ENCODE measurements around the gene ZNF853.
"Not testable (repeated sequence)": the region's sequence is repeated elsewhere in the genome, so short reads cannot be mapped to it uniquely, and the experiment has no call there.

ZNF853 gene

GRCh38 chr7:6622134-6622710 is 6.8 kb downstream of the ZNF853 start:
- Histone ChIP-seq H3K4me3 (no peak overlapping the region), H3K9ac (no peak overlapping the region), H4K20me1 (peaks cover 0 to 4% (median 0%) of the 10 kb centered on the region in 11 experiments; a peak in 1 of 22 replicates), H3K27me3 (peaks cover 6 to 22% (median 16%) of the 10 kb centered on the region in 11 experiments), H3K4me2 (peak overlapping the region in 3 of 11 experiments; percentile 17 to 51 (median 51); a peak in 1 of 22 replicates), H3K4me1 (peaks cover 24 to 43% (median 31%) of the 10 kb centered on the region in 10 experiments), H3K9me3 (replicated peaks in 1 of 11) (peaks cover 0 to 13% (median 0%) of the 10 kb centered on the region in 11 experiments; a peak in 3 of 22 replicates), H3K36me3 (no peaks in the 10 kb centered on the region; a peak in 1 of 22 replicates), H3K27ac (no peak overlapping the region)
- TF ChIP-seq Cebpa-rat (IDR thresholded peaks at IDR 0.05): no peak

- Histone ChIP-seq H3K27ac (peak overlapping the region in 1 of 11 experiments; percentile 21; a peak in 1 of 22 replicates), H3K4me2 (peak overlapping the region; percentile 21 to 71 (median 57); a peak in 20 of 22 replicates), H3K4me3 (no peak overlapping the region), H3K36me3 (no peaks in the 10 kb centered on the region; a peak in 1 of 22 replicates), H3K27me3 (peaks cover 0 to 7% (median 1%) of the 10 kb centered on the region in 11 experiments; a peak in 5 of 22 replicates), H3K9me3 (replicated peaks in 1 of 11) (peaks cover 0 to 13% (median 0%) of the 10 kb centered on the region in 11 experiments; a peak in 3 of 22 replicates), H4K20me1 (peaks cover 0 to 4% (median 0%) of the 10 kb centered on the region in 11 experiments; a peak in 1 of 22 replicates), H3K9ac (peak overlapping the region in 2 of 11 experiments; percentile 16 to 54; a peak in 2 of 22 replicates), H3K4me1 (peaks cover 24 to 40% (median 30%) of the 10 kb centered on the region in 10 experiments)
- TF ChIP-seq Cebpa-rat (IDR thresholded peaks at IDR 0.05): no peak
Measured at GRCh38 chr7:6623589-6624245, 8.3 kb downstream of the ZNF853 start.

- no peak for TF ChIP-seq Cebpa-rat (IDR thresholded peaks at IDR 0.05)
- peaks cover 0 to 4% (median 0%) of the 10 kb centered on the region in 11 experiments; a peak in 2 of 22 replicates for H3K27me3 ChIP-seq
- no peak overlapping the region for H3K4me3 ChIP-seq
- H4K20me1 ChIP-seq: peaks cover 0 to 4% (median 0%) of the 10 kb centered on the region in 11 experiments; a peak in 1 of 22 replicates
- no peak overlapping the region for H3K27ac ChIP-seq
- H3K9me3 ChIP-seq (replicated peaks in 1 of 11): peaks cover 0 to 13% (median 0%) of the 10 kb centered on the region in 11 experiments; a peak in 3 of 22 replicates
- peaks cover 24 to 40% (median 30%) of the 10 kb centered on the region in 10 experiments for H3K4me1 ChIP-seq
- H3K9ac ChIP-seq: peak overlapping the region in 2 of 11 experiments; percentile 16 to 54; a peak in 2 of 22 replicates
- no peaks in the 10 kb centered on the region; a peak in 1 of 22 replicates for H3K36me3 ChIP-seq
- peak overlapping the region; percentile 21 to 71 (median 57); a peak in 20 of 22 replicates for H3K4me2 ChIP-seq
Measured at GRCh38 chr7:6624246-6624611, 8.8 kb downstream of the ZNF853 start.

GRCh38 chr7:6628045-6628444 is 12.6 kb downstream of the ZNF853 start:
- no peaks in the 10 kb centered on the region for H3K27me3 ChIP-seq
- no peaks in the 10 kb centered on the region for H3K36me3 ChIP-seq
- no peaks in the 10 kb centered on the region for H4K20me1 ChIP-seq
- H3K4me2 ChIP-seq: no peak overlapping the region
- H3K4me3 ChIP-seq: no peak overlapping the region
- TF ChIP-seq Cebpa-rat (IDR thresholded peaks at IDR 0.05): no peak
- H3K9me3 ChIP-seq (replicated peaks in 1 of 11): no peaks in the 10 kb centered on the region
- no peak overlapping the region for H3K27ac ChIP-seq
- H3K4me1 ChIP-seq: peaks cover 8 to 26% (median 16%) of the 10 kb centered on the region in 10 experiments; a peak in 19 of 20 replicates
- H3K9ac ChIP-seq: no peak overlapping the region

GRCh38 chr7:6630007-6630849 is 14.8 kb downstream of the ZNF853 start:
- Histone ChIP-seq H3K27me3 (no peaks in the 10 kb centered on the region), H3K36me3 (no peaks in the 10 kb centered on the region), H3K9me3 (replicated peaks in 1 of 11) (peaks cover 0 to 19% (median 7%) of the 10 kb centered on the region in 11 experiments; a peak in 14 of 22 replicates), H3K9ac (no peak overlapping the region), H3K4me2 (peak overlapping the region in 4 of 11 experiments; percentile 3 to 28 (median 16); a peak in 5 of 22 replicates), H4K20me1 (no peaks in the 10 kb centered on the region), H3K4me3 (no peak overlapping the region), H3K4me1 (peaks cover 14 to 25% (median 21%) of the 10 kb centered on the region in 10 experiments; a peak in 19 of 20 replicates), H3K27ac (no peak overlapping the region)
- TF ChIP-seq Cebpa-rat (IDR thresholded peaks at IDR 0.05): no peak

GRCh38 chr7:6631605-6632004 is 16.2 kb downstream of the ZNF853 start:
- Histone ChIP-seq H3K9me3 (replicated peaks in 1 of 11) (peaks cover 0 to 32% (median 7%) of the 10 kb centered on the region in 11 experiments; a peak in 15 of 22 replicates), H3K27me3 (no peaks in the 10 kb centered on the region), H3K4me3 (no peak overlapping the region), H4K20me1 (no peaks in the 10 kb centered on the region), H3K36me3 (no peaks in the 10 kb centered on the region), H3K4me2 (no peak overlapping the region), H3K9ac (no peak overlapping the region), H3K27ac (no peak overlapping the region), H3K4me1 (peaks cover 27 to 39% (median 34%) of the 10 kb centered on the region in 10 experiments)
- no peak for TF ChIP-seq Cebpa-rat (IDR thresholded peaks at IDR 0.05)

GRCh38 chr7:6634021-6634420 is 18.6 kb downstream of the ZNF853 start:
- Histone ChIP-seq H3K4me3 (no peak overlapping the region), H3K36me3 (peaks cover 2 to 6% (median 5%) of the 10 kb centered on the region in 11 experiments; a peak in 13 of 22 replicates), H3K27ac (peak overlapping the region in 9 of 11 experiments; percentile 62 to 97 (median 91); a peak in 16 of 22 replicates), H3K9me3 (replicated peaks in 1 of 11) (peaks cover 0 to 32% (median 7%) of the 10 kb centered on the region in 11 experiments; a peak in 15 of 22 replicates), H3K4me1 (peaks cover 38 to 56% (median 50%) of the 10 kb centered on the region in 10 experiments), H4K20me1 (peaks cover 6 to 16% (median 9%) of the 10 kb centered on the region in 11 experiments; a peak in 15 of 22 replicates), H3K4me2 (peak overlapping the region; percentile 8 to 97 (median 47); a peak in 20 of 22 replicates), H3K27me3 (no peaks in the 10 kb centered on the region), H3K9ac (peak overlapping the region in 1 of 11 experiments; percentile 29; a peak in 1 of 22 replicates)
- TF ChIP-seq Cebpa-rat (IDR thresholded peaks at IDR 0.05): no peak

- Histone ChIP-seq H3K9me3 (replicated peaks in 1 of 11) (peaks cover 0 to 35% (median 7%) of the 10 kb centered on the region in 11 experiments; a peak in 16 of 22 replicates), H3K4me3 (peak overlapping the region in 6 of 10 experiments; percentile 4 to 46 (median 22); a peak in 2 of 20 replicates), H3K27ac (peak overlapping the region; percentile 79 to 98 (median 94)), H3K9ac (peak overlapping the region in 9 of 11 experiments; percentile 26 to 92 (median 55); a peak in 13 of 22 replicates), H3K36me3 (peaks cover 11 to 16% (median 14%) of the 10 kb centered on the region in 11 experiments; a peak in 21 of 22 replicates), H3K4me2 (peak overlapping the region in 10 of 11 experiments; percentile 81 to 97 (median 88); a peak in 20 of 22 replicates), H4K20me1 (peaks cover 9 to 26% (median 18%) of the 10 kb centered on the region in 11 experiments; a peak in 15 of 22 replicates), H3K4me1 (peaks cover 48 to 64% (median 59%) of the 10 kb centered on the region in 10 experiments)
- H3K27me3 ChIP-seq: not testable (repeated sequence)
- peak in 8 of 11 experiments; percentile 23 to 68 (median 42); a peak in 8 of 22 replicates for TF ChIP-seq Cebpa-rat (IDR thresholded peaks at IDR 0.05)
Measured at GRCh38 chr7:6634971-6635370, 19.6 kb downstream of the ZNF853 start.
